RPMI7951 (cell line): ENCODE results near the gene SLC2A5. TPM values are rescaled to one million over a fixed set of nuclear protein-coding genes. Genes with fewer than 3 reads are reported as not detected.

Experiments
- DNase-seq: peaks from one replicate; pipeline ENCODE4 v3.0.0-alpha.2; 2012; ENCODE audit warnings: low read depth
- total RNA-seq: library from RNA; depleted of rRNA; stranded (reverse); fragments of >200 nt; shearing (Covaris generic); gene quantifications from 2 replicates; pipeline ENCODE4 v1.2.3, GENCODE V29; 2014

Gene SLC2A5
- total RNA-seq, 1 experiment from 2014 or later, result 4.3 TPM

GRCh38 chr1:9062846-9063245 lies 6.6 kb downstream of the SLC2A5 start:
- DNase-seq, result no peak

- peak; percentile 89 for DNase-seq
These were observed 7.4 kb downstream of the SLC2A5 start for GRCh38 chr1:9062021-9062471.

GRCh38 chr1:9061252-9061960 lies 8.0 kb downstream of the SLC2A5 start:
- peak; percentile 74 for DNase-seq

- no peak for DNase-seq
These were observed 9.3 kb downstream of the SLC2A5 start for GRCh38 chr1:9059891-9060744.

GRCh38 chr1:9058465-9058864 lies 11.0 kb downstream of the SLC2A5 start:
- no peak for DNase-seq

GRCh38 chr1:9057851-9058250 lies 11.6 kb downstream of the SLC2A5 start:
- no peak for DNase-seq

GRCh38 chr1:9052272-9053049 lies 17.0 kb downstream of the SLC2A5 start:
- no peak for DNase-seq

- no peak for DNase-seq
These were observed 18.1 kb downstream of the SLC2A5 start for GRCh38 chr1:9051379-9051778.

GRCh38 chr1:9050803-9051202 lies 18.6 kb downstream of the SLC2A5 start:
- no peak for DNase-seq

- DNase-seq, result no peak
These were observed 20.9 kb downstream of the SLC2A5 start for GRCh38 chr1:9048551-9048950.

- no peak for DNase-seq
These were observed 22.4 kb downstream of the SLC2A5 start for GRCh38 chr1:9047019-9047418.

GRCh38 chr1:9045861-9046510 lies 23.4 kb downstream of the SLC2A5 start:
- no peak for DNase-seq

GRCh38 chr1:9044236-9044635 lies 25.2 kb downstream of the SLC2A5 start:
- no peak for DNase-seq

GRCh38 chr1:9042272-9042671 lies 27.2 kb downstream of the SLC2A5 start:
- DNase-seq, result no peak

- DNase-seq, result no peak
These were observed 28.2 kb downstream of the SLC2A5 start for GRCh38 chr1:9041116-9041779.

GRCh38 chr1:9040659-9041030 lies 28.8 kb downstream of the SLC2A5 start:
- no peak for DNase-seq

GRCh38 chr1:9039761-9040658 lies 29.4 kb downstream of the SLC2A5 start:
- no peak for DNase-seq

- no peak for DNase-seq
These were observed 30.3 kb downstream of the SLC2A5 start for GRCh38 chr1:9038881-9039760.

- no peak for DNase-seq
These were observed 31.1 kb downstream of the SLC2A5 start for GRCh38 chr1:9038338-9038650.
